K562 (cell line): ENCODE data around the gene ESPL1. TPM values are rescaled to one million over a fixed set of nuclear protein-coding genes. Genes with fewer than 3 reads are reported as not detected.

Source experiments
- ARNT ChIP-seq, 2 experiments: fragments of 450-650 bp; IDR thresholded peaks; 2 replicates each; pipeline ENCODE4 v1.6.1; 2016; ENCODE audit warnings: mild to moderate bottlenecking in 1 of 2
- ATF1 ChIP-seq, 2 experiments: fragments of 450-650 bp in 1 of 2; IDR thresholded peaks; 2 replicates each; pipeline ENCODE4 v1.6.1; 2016; ENCODE audit warnings: missing compliant biosample characterization in 1 of 2, missing genetic modification characterization in 1 of 2
- ATF7 ChIP-seq: fragments of 450-650 bp; IDR thresholded peaks from 2 replicates; pipeline ENCODE4 v1.7.1; 2014; ENCODE audit warnings: mild to moderate bottlenecking, moderate library complexity
- BDP1 ChIP-seq: IDR thresholded peaks from 3 replicates; pipeline ENCODE4 v1.6.1; 2011; ENCODE audit not compliant: insufficient read length, insufficient read depth
- CBX2 ChIP-seq: fragments of 200-600 bp; sonication (generic); IDR thresholded peaks from one replicate; pipeline ENCODE4 v1.6.1; 2012; ENCODE audit warnings: mild to moderate bottlenecking, low read length, inconsistent platforms; ENCODE audit not compliant: insufficient read depth, poor library complexity, severe bottlenecking
- CXXC5 ChIP-seq: fragments of 250-450 bp; sonication (Bioruptor Pico); IDR thresholded peaks from 2 replicates; pipeline ENCODE4 v1.8.0; 2022; ENCODE audit warnings: inconsistent platforms, mild to moderate bottlenecking, moderate library complexity
- EZH2 ChIP-seq: IDR thresholded peaks from 2 replicates; pipeline ENCODE4 v1.6.1; 2012; ENCODE audit warnings: low read depth, mild to moderate bottlenecking, inconsistent platforms, low read length, borderline replicate concordance
- FOSL1 ChIP-seq: fragments of 200-800 bp; sonication (Bioruptor generic); conservative IDR thresholded peaks from 2 replicates; pipeline ENCODE4 v1.6.1; 2016; ENCODE audit warnings: missing genetic modification characterization, missing compliant biosample characterization
- HBP1 ChIP-seq: fragments of 450-650 bp; formaldehyde crosslinking; IDR thresholded peaks from 2 replicates; pipeline ENCODE4 v1.4.0; 2022; ENCODE audit warnings: missing genetic modification characterization
- HMG20A ChIP-seq: fragments of 450-650 bp; formaldehyde crosslinking; conservative IDR thresholded peaks from 2 replicates; pipeline ENCODE4 v1.4.0; 2020; ENCODE audit warnings: mild to moderate bottlenecking, mixed read lengths
- HMG20B ChIP-seq: fragments of 250-450 bp; sonication (Bioruptor Pico); IDR thresholded peaks from 2 replicates; pipeline ENCODE4 v1.5.0; 2021; ENCODE audit warnings: mild to moderate bottlenecking
- KDM4B ChIP-seq, 2 experiments: fragments of 450-650 bp in 1 of 2; sonication (generic) in 1 of 2; IDR thresholded peaks; 2 replicates each; pipeline ENCODE4 v1.6.1; 2016 to 2017; ENCODE audit warnings: borderline replicate concordance in 2 of 2, antibody characterized with exemption in 1 of 2, low read depth in 1 of 2, mild to moderate bottlenecking in 1 of 2
- MCM3 ChIP-seq: fragments of 450-650 bp; IDR thresholded peaks from 2 replicates; pipeline ENCODE4 v1.6.1; 2016
- MED1 ChIP-seq: sonication (generic); formaldehyde crosslinking; IDR thresholded peaks from 2 replicates; pipeline ENCODE4 v1.8.1; 2023; ENCODE audit warnings: missing genetic modification reagents, borderline replicate concordance
- NONO ChIP-seq, 2 experiments: fragments of 200-400 bp in 1 of 2; fragments of 450-650 bp in 1 of 2; formaldehyde crosslinking in 1 of 2; IDR thresholded peaks; 2 replicates each; pipeline ENCODE4 v1.6.1; 2017; ENCODE audit warnings: low read depth in 2 of 2, mild to moderate bottlenecking in 2 of 2, moderate library complexity in 2 of 2, low read length in 1 of 2
- PCBP2 ChIP-seq: fragments of 200-400 bp; formaldehyde crosslinking; IDR thresholded peaks from 2 replicates; pipeline ENCODE4 v1.6.1; 2018; ENCODE audit warnings: low read length, low read depth, mild to moderate bottlenecking, moderate library complexity; ENCODE audit not compliant: poor library complexity, severe bottlenecking
- PHB2 ChIP-seq: fragments of 450-650 bp; IDR thresholded peaks from 2 replicates; pipeline ENCODE4 v1.6.1; 2017; ENCODE audit warnings: low read depth
- POLR2AphosphoS5 ChIP-seq: IDR thresholded peaks from 2 replicates; pipeline ENCODE4 v1.6.1; 2011; ENCODE audit warnings: mild to moderate bottlenecking, low read depth, low read length, moderate library complexity; ENCODE audit not compliant: control insufficient read depth, insufficient read depth
- RBBP5 ChIP-seq: fragments of 200-600 bp; sonication (generic); IDR thresholded peaks from 2 replicates; pipeline ENCODE4 v1.6.1; 2012; ENCODE audit warnings: borderline replicate concordance, mild to moderate bottlenecking, low read length, control low read depth, inconsistent platforms; ENCODE audit not compliant: insufficient read depth, poor library complexity, severe bottlenecking
- RFX1 ChIP-seq: fragments of 450-650 bp; IDR thresholded peaks from 2 replicates; pipeline ENCODE4 v1.6.1; 2016; ENCODE audit warnings: mild to moderate bottlenecking, moderate library complexity
- SLC30A9 ChIP-seq: fragments of 250-450 bp; sonication (Bioruptor Pico); IDR thresholded peaks from 2 replicates; pipeline ENCODE4 v1.8.0; 2022; ENCODE audit warnings: mild to moderate bottlenecking, moderate library complexity
- U2AF1 ChIP-seq: fragments of 200-400 bp; formaldehyde crosslinking; optimal IDR thresholded peaks from 2 replicates; pipeline ENCODE3; 2017; ENCODE audit warnings: mild to moderate bottlenecking, low read depth, low read length, moderate library complexity
- ZBTB26 ChIP-seq: fragments of 450-650 bp; formaldehyde crosslinking; IDR thresholded peaks from 2 replicates; pipeline ENCODE4 v1.4.0; 2022; ENCODE audit warnings: missing genetic modification characterization
- ZFP1 ChIP-seq: fragments of 450-650 bp; formaldehyde crosslinking; IDR thresholded peaks from 2 replicates; pipeline ENCODE4 v1.4.0; 2020; ENCODE audit warnings: mild to moderate bottlenecking, mixed read lengths
- polyA plus RNA-seq, 8 experiments: library from polyadenylated mRNA; depleted of rRNA in 4 of 8; stranded (reverse) in 5 of 8; unstranded in 3 of 8; fragments of >200 nt; fragmentation: Nextera tagmentation in 2 of 8; fragmentation: Illumina TruSeq in 1 of 8; extraction: Ambion mirVana in 2 of 8; extraction: Trizol in 1 of 8; gene quantifications; 2 replicates each; pipeline versions ENCODE4 v1.2.1 to v1.2.3, GENCODE V29; 2011 to 2014; ENCODE audit warnings: inconsistent platforms in 1 of 8, missing spikeins in 1 of 8
- total RNA-seq, 7 experiments: library from RNA; depleted of rRNA in 6 of 7; stranded (reverse); fragments of >200 nt in 6 of 7; fragmentation: Illumina TruSeq in 2 of 7; extraction: Trizol in 2 of 7; gene quantifications; 2 replicates each; pipeline versions ENCODE4 v1.2.1 to v1.2.3, GENCODE V29; 2011 to 2021; ENCODE audit warnings: low replicate concordance in 1 of 7
- TF ChIP-seq, protein P1 (sequence below): sonication (generic); formaldehyde crosslinking; IDR thresholded peaks from 2 replicates; pipeline ENCODE4 v1.9.0; 2022; ENCODE audit warnings: mild to moderate bottlenecking, missing genetic modification reagents

ESPL1 gene
- total and polyA plus RNA-seq, 9 of the 15 experiments (the other 6 are each of a cell fraction or from before 2014, with no cell fraction given): 1.2 to 55.0 (median 18.7) TPM

- TF ChIP-seq HMG20A: no peak
- no peak for TF ChIP-seq RFX1
- no peak for TF ChIP-seq CBX2
- no peak for TF ChIP-seq SLC30A9
- no peak for TF ChIP-seq ZBTB26
- TF ChIP-seq BDP1: no peak
- no peak for TF ChIP-seq HMG20B
- TF ChIP-seq CXXC5 (CRISPR knock-in tag): peak; percentile 29; the same call in 1 of the 2 replicates
- no peak; the same call in 1 of the 2 replicates for TF ChIP-seq ATF7
- TF ChIP-seq POLR2AphosphoS5: peak; percentile 35; the same call in 1 of the 2 replicates
- peak; percentile 26; the same call in 1 of the 2 replicates for TF ChIP-seq PHB2
- TF ChIP-seq ARNT (IDR thresholded peaks at IDR 0.05): 0 out of 4 replicates have a peak, but pooled peaks of 1 of the 2 experiments have one; percentile 55
- no peak for TF ChIP-seq RBBP5
- no peak for TF ChIP-seq ZFP1
- no peak for TF ChIP-seq U2AF1
- TF ChIP-seq, protein P1, sequence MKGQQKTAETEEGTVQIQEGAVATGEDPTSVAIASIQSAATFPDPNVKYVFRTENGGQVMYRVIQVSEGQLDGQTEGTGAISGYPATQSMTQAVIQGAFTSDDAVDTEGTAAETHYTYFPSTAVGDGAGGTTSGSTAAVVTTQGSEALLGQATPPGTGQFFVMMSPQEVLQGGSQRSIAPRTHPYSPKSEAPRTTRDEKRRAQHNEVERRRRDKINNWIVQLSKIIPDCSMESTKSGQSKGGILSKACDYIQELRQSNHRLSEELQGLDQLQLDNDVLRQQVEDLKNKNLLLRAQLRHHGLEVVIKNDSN (CRISPR knock-in tag): no peak
- TF ChIP-seq ATF1 (CRISPR knock-in tag; IDR thresholded peaks at IDR 0.05): no peak
- peak; percentile 50; the same call in 1 of the 2 replicates for TF ChIP-seq ATF1 (tag; IDR thresholded peaks at IDR 0.05)
- no peak for TF ChIP-seq EZH2
- peak in 1 of 2 experiments; percentile 61; a peak in 1 of 4 replicates for TF ChIP-seq NONO (IDR thresholded peaks at IDR 0.05; ENCODE audit: low read depth in 2 of 2, low read length in 1 of 2)
- TF ChIP-seq KDM4B (IDR thresholded peaks at IDR 0.05; ENCODE audit: borderline replicate concordance in 2 of 2, low read depth in 1 of 2): no peak
- TF ChIP-seq MCM3: no peak
- TF ChIP-seq PCBP2: no peak
- TF ChIP-seq FOSL1 (tag): 0 out of 2 replicates have a peak, but pooled peaks have one; percentile 37
- TF ChIP-seq MED1 (CRISPR knock-in tag): peak; percentile 57; the same call in 1 of the 2 replicates
- TF ChIP-seq HBP1 (CRISPR knock-in tag): no peak
These were observed 46.7 kb upstream of the ESPL1 start (continued) for GRCh38 chr12:53221203-53222080.
